Cardiac muscle cell (in vitro differentiated cells and primary cell): ENCODE measurements around the gene ADAMTSL2. TPM values are rescaled to one million over a fixed set of nuclear protein-coding genes. Genes with fewer than 3 reads are reported as not detected.

Experiments used
- DNase-seq, 2 donors: peaks; one replicate each; pipeline versions ENCODE4 v3.0.0 to v3.0.0-alpha.2; 2010 to 2017; ENCODE audit warnings: low read depth in 1 of 2, low spot score in 1 of 2
- H3K27ac ChIP-seq: fragments of 200-600 bp; sonication (generic); 2 replicates; pipeline ENCODE4 v1.5.1; 2016
- H3K27me3 ChIP-seq: fragments of 200-600 bp; sonication (generic); 2 replicates; pipeline ENCODE4 v1.6.0; 2016; ENCODE audit warnings: control low read depth
- H3K36me3 ChIP-seq: fragments of 200-600 bp; sonication (generic); 2 replicates; pipeline ENCODE4 v1.5.1; 2016; ENCODE audit warnings: control low read depth
- H3K4me1 ChIP-seq: fragments of 200-600 bp; sonication (generic); 2 replicates; pipeline ENCODE4 v1.8.1; 2017; ENCODE audit warnings: low read depth, mild to moderate bottlenecking, mixed run types
- H3K4me3 ChIP-seq: fragments of 200-600 bp; sonication (generic); 2 replicates; pipeline ENCODE4 v1.5.1; 2016; ENCODE audit warnings: mild to moderate bottlenecking
- H3K9me3 ChIP-seq: fragments of 200-600 bp; sonication (generic); 2 replicates; pipeline ENCODE4 v1.5.1; 2017; ENCODE audit warnings: low read depth, mild to moderate bottlenecking, control low read depth
- polyA plus RNA-seq: library from polyadenylated mRNA; unstranded; fragments of >200 nt; fragmentation: Nextera tagmentation; extraction: Ambion mirVana; gene quantifications from 2 replicates; pipeline ENCODE4 v1.2.1, GENCODE V29; 2016
- total RNA-seq: library from RNA; depleted of rRNA; stranded (reverse); fragments of >200 nt; gene quantifications from 2 replicates; pipeline ENCODE4 v1.2.3, GENCODE V29; 2016
- TF ChIP-seq, protein P1 (sequence below): IDR thresholded peaks from 2 replicates; pipeline ENCODE4 v1.5.1; 2012; ENCODE audit warnings: low read depth, mild to moderate bottlenecking, low read length

ADAMTSL2 gene
- total and polyA plus RNA-seq, 2 experiments from 2014 or later: 18.4 to 27.2 TPM

DNA sequence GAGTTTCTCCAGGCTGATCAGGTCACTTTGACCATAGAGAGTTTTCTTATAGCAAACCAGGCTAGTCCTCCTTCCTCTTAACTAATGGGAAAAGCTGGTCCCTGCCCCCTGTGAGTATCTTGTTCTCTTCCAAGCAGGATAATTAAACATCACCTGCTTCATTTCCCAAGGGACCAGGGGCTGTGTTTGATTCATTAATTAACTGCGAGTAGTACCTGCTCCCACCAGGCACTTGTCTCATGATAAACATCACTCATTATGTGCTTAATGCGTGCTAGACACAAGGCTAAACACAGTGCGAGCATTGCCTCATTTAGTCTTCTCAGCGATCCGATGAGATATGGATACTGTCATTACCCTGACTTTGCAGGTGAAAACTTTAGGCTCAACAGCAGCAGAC, 76.3 kb downstream of the ADAMTSL2 start:
- Histone ChIP-seq H3K27ac (no peak overlapping the region), H3K4me3 (no peak overlapping the region), H3K36me3 (no peaks in the 10 kb centered on the region), H3K27me3 (peaks cover 54% of the 10 kb centered on the region), H3K9me3 (no peaks in the 10 kb centered on the region), H3K4me1 (no peaks in the 10 kb centered on the region)
- TF ChIP-seq, protein P1, sequence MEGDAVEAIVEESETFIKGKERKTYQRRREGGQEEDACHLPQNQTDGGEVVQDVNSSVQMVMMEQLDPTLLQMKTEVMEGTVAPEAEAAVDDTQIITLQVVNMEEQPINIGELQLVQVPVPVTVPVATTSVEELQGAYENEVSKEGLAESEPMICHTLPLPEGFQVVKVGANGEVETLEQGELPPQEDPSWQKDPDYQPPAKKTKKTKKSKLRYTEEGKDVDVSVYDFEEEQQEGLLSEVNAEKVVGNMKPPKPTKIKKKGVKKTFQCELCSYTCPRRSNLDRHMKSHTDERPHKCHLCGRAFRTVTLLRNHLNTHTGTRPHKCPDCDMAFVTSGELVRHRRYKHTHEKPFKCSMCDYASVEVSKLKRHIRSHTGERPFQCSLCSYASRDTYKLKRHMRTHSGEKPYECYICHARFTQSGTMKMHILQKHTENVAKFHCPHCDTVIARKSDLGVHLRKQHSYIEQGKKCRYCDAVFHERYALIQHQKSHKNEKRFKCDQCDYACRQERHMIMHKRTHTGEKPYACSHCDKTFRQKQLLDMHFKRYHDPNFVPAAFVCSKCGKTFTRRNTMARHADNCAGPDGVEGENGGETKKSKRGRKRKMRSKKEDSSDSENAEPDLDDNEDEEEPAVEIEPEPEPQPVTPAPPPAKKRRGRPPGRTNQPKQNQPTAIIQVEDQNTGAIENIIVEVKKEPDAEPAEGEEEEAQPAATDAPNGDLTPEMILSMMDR: no peak
- DNase-seq: no peak

DNA sequence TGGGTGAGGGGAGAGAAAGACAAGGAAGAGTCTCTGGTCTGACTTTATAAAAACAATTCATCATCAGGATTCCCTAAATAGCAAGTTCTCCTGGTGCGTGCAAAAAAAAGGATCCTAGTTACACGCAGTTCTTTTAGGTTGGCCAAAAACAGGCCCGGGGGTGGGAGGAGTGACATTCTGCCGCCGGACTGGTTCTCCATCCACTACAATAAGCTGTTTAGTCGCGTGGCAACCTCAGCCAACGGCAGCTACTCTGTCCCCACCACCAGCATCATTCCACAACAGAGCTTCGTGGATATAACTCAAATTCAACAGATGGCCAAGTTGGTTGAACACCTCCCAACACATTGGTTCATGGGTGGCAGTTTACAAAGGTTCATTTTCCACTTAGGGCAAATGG, 77.5 kb downstream of the ADAMTSL2 start:
- TF ChIP-seq, protein P1: no peak
- no peaks in the 10 kb centered on the region for H3K9me3 ChIP-seq
- peaks cover 51% of the 10 kb centered on the region for H3K27me3 ChIP-seq
- no peak overlapping the region for H3K4me3 ChIP-seq
- H3K4me1 ChIP-seq: no peaks in the 10 kb centered on the region
- no peaks in the 10 kb centered on the region for H3K36me3 ChIP-seq
- DNase-seq: no peak
- no peak overlapping the region for H3K27ac ChIP-seq

DNA sequence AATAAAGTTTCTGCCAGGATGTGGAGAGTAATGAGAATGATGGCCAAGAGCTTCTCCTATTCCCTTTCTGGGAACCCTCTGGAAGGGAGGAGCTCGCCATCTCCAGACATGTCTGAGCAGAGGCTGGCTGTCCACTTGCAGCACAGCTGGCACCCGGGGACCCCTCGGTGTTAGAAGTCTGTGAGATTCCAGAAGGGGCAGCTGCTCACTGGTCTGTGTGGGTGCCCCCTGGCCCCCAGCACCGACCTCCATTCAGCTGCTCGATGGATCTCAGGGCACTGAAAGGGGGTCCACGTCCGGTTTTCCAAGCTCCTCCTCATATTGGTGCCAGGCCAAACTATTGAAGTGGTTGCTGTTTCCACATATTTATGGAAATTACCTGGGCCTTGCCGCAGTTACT, 78.3 kb downstream of the ADAMTSL2 start:
- Histone ChIP-seq H3K4me1 (no peaks in the 10 kb centered on the region), H3K36me3 (no peaks in the 10 kb centered on the region), H3K27ac (no peak overlapping the region), H3K9me3 (no peaks in the 10 kb centered on the region), H3K4me3 (no peak overlapping the region), H3K27me3 (peaks cover 43% of the 10 kb centered on the region)
- TF ChIP-seq, protein P1: no peak
- DNase-seq: no peak

DNA sequence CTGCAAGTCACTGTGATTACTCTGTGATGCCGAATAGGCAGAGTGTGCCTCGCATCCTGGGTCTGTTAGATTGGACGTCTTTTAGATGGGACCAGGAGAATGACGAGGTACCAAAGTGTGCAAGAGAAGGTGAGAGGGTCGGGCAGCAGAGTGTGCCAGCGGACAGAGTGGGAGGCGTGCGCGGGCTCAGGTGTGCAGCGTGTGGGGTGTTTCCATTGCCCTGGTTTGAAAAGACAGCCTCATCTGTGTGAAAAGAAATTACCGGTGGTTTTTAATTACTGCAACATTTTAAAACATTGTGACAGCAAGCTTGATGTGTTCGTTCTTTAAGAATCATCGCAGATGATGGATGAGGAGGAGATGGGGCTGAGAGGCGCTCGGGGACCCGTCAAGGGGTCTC, 78.9 kb downstream of the ADAMTSL2 start:
- TF ChIP-seq, protein P1: no peak
- Histone ChIP-seq H3K4me1 (no peaks in the 10 kb centered on the region), H3K27me3 (peaks cover 39% of the 10 kb centered on the region), H3K4me3 (no peak overlapping the region), H3K9me3 (no peaks in the 10 kb centered on the region), H3K27ac (no peak overlapping the region), H3K36me3 (no peaks in the 10 kb centered on the region)
- DNase-seq: no peak

DNA sequence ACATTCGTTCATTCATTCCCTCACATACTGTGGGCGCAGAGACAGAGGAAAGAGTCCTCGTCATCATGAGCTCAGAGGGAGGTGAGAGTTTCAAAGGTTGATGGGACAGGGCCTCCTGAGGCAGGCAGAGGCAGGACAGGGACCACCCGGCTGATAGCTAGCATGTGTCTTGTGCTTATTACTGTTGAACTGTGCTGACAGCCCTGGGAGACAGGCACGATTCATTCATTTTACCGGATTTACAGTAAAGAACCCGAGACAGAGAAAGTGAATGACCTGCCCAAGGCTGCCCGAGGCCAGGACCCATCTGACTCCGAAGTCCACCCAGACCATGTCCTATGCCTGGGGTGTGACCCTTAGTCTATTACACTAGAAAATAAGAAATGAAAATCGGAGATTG, 79.6 kb downstream of the ADAMTSL2 start:
- no peak overlapping the region for H3K4me3 ChIP-seq
- H3K36me3 ChIP-seq: no peaks in the 10 kb centered on the region
- no peak for DNase-seq
- TF ChIP-seq, protein P1: no peak
- H3K27ac ChIP-seq: no peak overlapping the region
- no peaks in the 10 kb centered on the region for H3K9me3 ChIP-seq
- peaks cover 34% of the 10 kb centered on the region for H3K27me3 ChIP-seq
- H3K4me1 ChIP-seq: no peaks in the 10 kb centered on the region

DNA sequence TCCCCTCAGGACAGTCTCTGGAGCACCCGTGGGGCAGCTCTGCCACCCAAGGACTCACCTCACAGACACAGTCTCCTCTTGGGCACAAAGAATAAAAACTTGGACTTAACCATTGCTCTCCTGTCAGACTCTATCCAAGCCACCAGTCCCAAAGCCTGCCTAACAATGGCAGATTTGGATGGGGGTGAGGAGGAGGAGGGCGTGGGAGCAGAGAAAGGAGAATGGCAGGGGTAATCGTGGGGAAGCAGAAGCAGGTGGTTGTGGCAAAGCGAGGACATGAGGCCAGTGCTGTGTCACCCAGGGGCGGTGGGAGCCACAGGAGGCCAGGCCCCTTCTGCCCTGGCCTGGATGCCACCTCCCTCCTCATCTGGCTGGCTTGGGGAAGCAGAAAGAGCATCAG, 80.2 kb downstream of the ADAMTSL2 start:
- no peaks in the 10 kb centered on the region for H3K4me1 ChIP-seq
- no peaks in the 10 kb centered on the region for H3K36me3 ChIP-seq
- no peak overlapping the region for H3K27ac ChIP-seq
- H3K9me3 ChIP-seq: no peaks in the 10 kb centered on the region
- TF ChIP-seq, protein P1: no peak
- DNase-seq: no peak
- peaks cover 35% of the 10 kb centered on the region for H3K27me3 ChIP-seq
- no peak overlapping the region for H3K4me3 ChIP-seq
